ENCODE results near the gene ENOX1.

Gene ENOX1

DNA sequence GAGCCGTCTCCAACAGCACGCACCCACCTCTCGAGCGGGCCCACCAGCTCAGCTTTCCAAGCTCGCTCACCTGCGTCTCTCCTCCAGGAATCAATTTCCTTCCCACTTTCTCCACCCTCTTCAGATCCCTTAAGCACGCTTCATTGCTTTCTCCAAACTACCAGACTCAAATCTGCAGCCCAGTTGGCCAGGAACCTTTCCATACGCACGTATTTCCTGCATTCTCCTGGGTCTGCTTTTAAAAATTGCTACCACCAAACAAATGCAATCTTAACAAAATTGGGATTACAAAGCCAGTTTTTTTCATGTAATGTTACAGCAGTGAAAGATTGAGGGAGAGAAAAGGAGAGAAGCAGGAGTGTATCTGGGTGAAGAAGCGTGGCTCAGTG, 1.5 kb downstream of the ENOX1 start:
- no peak for FAIRE-seq

DNA sequence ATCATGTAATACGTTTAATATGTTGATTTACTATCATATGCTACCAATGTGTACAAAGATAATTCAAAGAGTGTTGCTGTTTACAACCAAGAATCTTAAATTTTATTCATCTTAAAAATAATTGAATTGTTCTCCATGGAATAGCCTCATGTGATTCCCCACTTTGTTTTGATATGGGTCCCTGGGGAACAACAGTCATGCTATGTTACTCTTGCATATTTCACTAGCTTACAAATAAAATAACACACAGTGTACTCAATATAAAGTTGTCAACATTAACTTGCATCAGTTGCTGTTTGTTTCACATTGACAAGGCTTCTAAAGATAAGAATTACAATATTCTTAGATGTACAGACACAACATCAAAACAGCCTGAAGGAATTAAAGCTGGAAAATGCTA, 2.3 kb downstream of the ENOX1 start:
- FAIRE-seq: no peak

DNA sequence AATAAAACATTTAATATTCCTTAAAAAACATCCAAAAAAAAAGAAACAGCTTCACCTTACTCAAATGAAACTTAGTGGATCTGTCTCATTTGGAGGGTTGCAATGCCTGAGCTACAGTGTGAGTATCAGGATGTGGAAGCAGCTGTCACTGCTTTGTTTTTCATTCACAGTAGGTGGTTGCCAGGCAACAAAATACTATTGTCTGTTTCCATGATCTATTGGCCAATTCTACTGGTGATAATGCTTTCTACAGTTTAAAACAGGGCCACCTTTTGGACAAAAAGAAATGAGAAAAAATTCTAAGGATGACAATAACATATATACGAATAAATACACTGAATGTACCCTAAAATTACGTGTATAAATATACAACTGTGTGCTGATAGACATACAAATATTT, 3.0 kb downstream of the ENOX1 start:
- no peak for FAIRE-seq

DNA sequence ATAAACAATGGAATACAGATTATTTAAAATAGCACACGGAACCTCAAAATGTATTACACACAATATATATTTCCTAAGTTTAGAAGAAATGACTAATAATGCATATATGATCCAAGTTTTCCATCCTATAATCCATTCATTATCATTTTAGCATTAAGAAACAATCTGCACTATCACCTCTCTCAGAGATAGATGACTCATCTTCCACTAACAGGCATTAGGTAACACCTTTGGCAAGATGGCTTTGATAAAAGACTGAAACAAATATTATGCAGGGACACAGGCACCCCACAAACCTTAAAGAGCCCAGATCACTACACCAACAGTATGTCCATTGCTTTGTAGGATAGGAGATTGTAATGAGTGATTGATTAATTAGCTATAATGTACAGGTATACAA, 4.1 kb downstream of the ENOX1 start:
- no peak for FAIRE-seq

DNA sequence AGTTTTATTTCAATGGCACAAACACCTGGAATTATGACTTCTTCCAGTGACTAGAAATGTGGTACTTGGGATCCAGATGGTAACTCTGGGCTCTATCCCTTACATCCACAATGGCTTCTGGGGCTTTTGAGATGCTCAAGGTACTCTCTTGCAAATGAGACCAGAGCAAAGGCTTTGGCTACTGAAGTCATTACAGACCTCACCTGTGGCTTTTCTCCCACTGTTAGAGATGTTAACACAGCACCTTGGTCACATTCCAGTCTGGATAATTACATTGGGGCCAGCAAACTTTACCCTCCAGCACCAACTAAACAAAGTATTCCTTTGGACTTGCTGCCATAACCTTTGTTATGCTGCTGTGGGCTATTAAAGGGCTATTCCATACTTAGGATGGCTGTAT, 6.1 kb downstream of the ENOX1 start:
- no peak for FAIRE-seq

DNA sequence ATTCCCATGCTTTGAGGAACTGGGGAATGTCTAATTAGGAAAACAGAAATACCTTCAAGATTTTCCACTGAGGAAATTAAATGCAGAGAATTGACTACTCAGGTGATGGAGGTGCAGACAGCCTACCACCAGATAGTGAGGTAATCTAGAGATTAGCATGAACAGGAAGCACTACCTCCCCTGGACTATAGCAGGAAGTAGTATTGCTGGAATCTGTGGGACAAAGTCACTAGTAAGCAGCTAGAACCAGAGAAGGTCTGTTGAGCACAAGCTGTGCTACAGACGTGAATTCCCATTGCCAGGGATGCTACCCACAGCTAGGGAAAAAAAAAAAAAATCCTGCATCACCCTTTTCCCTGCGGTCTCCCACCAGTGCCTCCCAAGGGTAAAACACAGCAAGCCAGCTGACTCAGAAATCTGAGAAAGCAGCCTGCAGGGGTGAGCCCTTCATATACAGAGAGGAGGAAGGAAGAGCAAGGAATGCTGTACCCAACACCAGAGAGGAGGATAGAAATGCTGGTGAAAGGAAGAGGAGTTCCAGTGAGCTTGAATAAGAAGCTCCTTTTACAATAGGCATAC, 10.2 kb downstream of the ENOX1 start:
- FAIRE-seq: no peak

DNA sequence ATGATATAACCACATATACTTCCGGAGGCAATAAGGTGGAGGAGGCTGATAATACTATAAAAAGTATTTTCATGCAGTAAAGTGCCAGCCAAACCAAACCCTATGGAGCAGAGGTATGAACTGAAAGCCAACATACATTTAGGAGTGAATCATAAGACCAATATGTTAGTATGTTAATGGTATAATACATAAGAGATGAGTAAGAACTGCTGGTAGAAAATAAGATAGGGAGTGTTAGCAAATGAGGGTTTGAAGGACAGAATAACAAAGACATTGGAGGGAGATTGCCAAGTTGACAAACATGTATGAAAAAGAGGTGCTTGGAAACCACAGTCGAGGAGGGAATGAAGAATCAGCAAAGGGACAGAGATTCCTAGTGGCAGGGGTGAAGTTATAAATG, 10.8 kb downstream of the ENOX1 start:
- no peak for FAIRE-seq

DNA sequence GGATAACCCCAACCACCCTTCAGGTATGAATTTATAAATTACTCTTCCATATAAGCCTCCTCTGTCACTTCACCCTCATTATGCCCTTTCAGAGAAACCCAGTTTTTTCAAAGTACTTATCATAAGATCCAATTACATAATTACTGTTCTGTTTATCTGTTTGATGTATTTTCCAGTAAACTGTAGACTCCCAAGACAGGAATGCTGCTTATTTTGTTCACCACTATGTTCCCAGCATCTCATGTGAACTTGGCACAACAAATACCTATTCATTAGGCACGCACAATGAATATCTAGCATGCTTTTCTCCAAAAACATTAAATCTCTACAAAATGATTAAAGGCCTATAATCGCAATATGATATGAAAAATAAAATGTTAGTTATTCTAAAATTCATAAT, 13.2 kb downstream of the ENOX1 start:
- no peak for FAIRE-seq

DNA sequence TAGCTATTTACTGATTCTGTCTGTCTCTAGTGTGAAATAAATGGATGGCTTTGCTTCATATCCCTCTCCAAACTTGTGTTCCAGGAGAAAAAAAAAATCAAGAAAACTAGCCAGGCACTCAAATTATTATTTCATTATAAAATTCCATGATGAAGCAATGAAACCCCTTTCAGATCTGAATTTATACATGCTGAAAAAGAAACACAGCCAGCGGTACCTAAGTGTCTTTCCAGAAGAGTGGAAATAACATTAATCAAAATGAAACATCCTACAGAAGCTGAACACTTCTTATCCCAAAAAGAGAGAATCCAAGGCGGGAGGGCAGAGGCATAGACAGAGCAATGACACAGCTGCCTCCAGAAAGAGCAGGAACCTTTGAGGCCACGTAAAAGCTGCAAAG, 15.9 kb downstream of the ENOX1 start:
- FAIRE-seq: no peak

DNA sequence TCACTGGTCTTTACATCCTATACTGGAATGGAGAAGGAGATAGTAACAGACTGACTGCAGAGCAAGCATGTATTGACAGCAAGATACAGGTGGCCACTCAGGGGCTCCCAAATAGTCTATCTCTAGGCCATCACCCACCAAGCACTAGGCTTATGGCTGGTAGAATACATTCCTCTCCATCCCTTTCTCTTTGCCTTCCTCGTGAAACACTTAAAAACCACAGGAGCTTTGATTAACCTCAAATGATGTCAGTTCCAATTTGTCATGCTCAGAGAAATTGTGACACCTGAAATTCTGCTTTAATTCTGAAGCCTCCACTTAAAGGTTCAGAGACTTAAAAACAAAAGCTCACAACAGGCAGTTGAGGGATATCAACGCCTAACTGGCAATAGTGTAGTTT, 17.2 kb downstream of the ENOX1 start:
- no peak for FAIRE-seq

DNA sequence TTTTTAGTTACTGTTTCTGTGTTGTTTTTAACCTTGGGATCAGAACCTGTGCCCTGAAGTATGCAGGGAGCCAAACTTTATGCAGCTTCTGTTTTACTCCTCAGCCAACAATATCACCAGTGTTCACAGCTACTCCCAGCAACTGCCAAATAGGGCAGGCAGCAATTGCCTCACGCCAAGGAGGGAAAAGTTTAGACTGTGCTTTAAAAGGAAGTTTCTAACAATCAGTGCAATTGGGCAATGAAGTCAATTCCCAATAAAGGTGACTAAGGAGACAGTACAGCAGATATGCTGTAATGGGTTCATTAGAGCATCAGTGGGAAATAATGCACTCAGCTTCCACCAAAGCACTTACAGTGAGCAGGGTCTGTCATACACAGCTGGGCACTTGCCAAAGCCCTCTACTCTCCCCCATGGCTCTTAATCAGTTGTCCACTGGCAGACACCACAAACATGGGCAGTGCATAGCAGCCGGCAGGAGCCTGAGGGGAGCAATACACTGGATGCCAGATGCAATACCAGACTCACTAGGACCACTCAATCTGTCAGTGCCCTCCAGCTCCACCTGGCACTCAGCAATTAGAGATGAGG, 19.3 kb downstream of the ENOX1 start:
- no peak for FAIRE-seq

DNA sequence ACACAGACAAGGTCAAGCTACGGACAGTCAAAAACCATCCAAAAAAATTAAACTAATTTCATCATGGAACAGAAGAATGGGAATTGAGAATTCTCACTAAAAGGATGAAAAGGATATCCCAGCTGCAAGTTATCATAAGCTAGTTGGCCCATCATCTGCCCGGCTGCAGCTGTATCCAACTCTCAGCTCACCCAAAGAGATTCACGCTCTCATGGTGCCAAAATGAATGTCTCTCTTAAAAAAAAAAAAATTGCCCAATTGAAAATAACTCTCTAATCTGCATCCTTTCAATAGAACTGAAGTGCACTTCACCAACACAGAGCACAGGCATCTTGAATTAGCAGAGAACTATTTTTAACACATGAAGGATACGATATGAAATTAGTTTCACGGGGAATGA, 20.0 kb downstream of the ENOX1 start:
- FAIRE-seq: no peak

DNA sequence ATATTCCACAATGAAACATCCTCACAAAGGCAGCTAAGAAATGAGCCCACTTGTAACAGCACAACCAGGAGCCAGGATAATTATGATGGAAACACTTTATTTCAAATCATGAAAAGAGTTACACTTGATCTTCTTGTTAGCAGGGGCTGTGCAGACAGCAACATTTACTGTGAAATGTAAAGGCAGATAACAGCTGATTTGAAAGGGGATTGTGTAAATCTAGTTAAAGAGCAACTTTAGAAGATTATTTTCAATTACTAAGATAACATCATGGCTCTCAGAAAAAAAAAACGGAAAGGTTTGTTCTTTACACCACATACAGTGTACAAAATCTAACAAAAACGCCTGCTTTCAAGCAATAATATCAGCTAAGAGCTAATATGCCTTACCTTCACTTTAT, 22.4 kb downstream of the ENOX1 start:
- no peak for FAIRE-seq

DNA sequence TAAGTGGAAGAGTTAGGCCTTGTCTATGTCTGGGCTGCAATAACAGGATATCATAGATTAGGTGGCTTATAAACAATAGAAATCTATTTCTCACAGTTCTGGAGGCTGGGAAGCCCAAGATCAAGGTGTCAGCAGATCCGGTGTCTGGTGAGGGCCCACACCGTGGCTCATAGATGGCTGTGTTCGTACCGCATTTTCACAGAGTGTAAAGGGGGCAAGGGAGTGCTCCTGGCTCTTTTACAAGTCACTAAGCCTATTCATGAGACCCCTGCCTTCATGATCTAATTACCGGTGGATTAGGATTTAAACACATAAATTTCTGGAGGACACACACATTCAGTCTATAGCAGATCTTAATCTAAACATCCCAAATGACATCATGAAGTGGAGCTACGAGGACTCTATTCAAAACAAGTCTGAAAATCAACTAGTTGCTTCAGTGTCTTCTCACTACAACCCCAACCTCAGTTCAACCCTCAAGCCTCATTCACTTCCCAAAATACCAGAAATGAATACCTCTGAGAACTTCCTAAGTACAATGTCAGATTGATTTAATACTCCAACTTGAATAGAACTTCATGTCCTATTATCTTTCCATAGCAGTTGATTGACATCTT, 23.5 kb downstream of the ENOX1 start:
- no peak for FAIRE-seq

DNA sequence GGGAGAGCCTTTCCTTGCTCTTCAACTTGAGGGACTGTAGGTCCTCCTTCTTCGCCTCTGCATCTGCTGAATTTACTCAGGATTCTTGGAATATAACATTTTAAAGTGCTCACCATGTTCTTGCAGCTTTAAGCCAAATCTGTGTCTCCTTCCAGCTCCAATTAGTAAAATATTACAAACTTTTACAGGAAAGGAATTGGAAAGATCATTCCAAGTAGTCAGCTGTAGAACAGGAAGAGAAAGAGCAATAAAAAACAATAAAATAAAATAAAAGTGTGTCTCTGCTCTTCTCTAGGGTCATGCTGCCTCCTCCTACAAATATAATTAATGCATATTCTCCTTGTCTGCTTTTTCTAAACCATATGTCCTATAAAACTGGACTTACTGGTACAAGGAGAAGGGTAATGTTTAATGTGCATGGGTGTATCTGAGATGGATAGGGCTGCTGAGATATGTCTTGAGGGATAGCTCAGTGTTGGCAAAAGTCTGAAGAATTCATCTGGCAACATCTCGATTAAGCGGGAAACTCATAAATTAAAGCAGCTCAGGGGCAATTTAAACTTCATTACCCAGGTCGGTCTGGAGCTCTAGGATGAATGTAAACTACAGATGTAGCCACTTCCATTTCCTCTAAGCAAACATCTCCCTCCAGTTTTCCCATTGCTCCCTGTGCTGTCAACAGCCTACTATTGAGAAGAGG, 25.0 kb downstream of the ENOX1 start:
- FAIRE-seq: no peak

DNA sequence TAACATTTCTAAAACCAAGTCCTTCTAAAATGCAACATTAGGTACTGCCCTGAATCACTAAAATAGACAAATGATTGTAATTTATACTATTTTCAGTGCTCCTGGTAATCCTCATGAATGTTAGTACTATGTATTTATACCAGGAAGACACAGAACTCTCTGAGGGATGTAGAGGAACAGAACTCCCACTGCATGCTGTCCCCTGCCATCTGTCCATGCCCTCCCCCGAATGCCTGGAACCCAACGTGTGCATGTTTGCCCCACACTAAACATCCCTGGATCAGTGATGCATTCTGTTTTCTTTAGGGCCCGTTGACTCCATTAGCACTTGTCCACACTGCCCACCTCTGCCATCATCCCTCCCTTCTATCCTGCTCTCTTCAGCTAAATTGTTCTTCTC, 26.5 kb downstream of the ENOX1 start:
- FAIRE-seq: no peak

DNA sequence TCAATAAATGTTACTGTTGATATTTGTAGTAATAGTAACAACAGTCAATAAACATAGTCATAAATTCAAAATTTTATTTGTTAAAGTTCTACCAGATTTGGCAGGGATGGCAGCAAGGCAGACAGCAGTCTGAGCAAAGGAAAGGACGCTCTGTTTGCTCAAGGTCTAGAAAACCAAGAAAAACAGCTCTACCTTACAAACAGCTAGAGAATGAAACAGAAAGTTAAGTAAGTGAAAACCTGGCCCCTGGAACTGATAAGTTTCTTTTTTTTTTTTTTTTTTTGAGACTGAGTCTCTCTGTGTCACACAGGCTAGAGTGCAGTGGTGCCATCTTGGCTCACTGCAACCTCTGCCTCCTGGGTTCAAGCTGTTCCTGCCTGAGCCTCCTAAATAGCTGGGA, 27.9 kb downstream of the ENOX1 start:
- no peak for FAIRE-seq

DNA sequence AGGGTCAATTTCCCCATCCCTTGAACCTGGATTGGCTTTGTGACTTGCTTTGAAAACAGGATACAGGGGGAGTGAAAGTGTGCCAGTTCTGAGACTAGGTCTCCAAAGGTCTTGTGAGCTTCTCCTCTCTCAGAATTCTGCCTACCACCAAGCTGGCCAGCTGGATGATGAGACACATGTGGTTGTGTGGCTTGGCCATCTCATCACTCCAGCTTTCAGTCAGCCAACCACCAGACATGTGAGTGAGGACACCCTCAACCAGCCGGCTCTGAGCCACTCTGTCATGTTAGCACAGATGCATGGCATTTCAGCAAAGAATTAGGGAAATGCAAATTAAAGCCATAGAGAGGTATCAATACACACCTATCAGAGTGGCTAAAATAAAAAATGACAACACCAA, 29.5 kb downstream of the ENOX1 start:
- FAIRE-seq: no peak

DNA sequence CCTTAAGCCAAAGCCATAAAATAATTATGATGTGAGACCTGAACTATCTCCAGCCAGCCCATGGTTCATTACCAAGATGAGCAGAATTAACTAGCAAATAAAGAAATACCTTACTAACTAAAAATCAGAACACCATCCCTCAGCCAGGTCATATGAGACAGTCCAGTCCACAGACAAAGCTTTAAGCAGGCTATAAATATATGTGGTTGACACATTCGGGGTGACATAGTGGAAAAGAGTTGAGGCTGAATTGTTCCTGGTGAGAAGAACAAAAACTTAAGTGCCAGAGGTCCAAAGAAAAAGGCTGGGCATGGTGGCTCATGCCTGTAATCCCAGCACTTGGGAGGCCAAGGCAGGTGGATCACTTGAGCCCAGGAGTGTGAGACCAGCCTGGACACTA, 30.9 kb downstream of the ENOX1 start:
- no peak for FAIRE-seq

DNA sequence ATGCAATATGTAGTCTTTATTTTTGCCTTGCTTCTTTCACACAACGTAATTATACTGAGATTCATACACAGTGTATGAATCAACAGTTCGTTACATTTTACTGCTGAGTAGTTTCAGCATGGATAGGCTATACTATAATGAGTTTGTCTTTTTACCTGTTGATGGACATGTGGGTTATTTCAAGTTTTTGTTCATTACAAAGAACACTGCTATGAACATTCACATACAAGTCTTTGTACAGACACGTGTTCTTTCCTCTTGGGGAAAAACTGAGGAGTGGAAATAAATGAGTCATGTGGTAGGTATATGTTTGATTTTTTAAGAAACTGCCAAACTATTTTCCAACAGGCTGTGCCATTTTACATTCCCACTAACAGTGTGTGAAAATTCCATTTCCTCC, 35.1 kb downstream of the ENOX1 start:
- no peak for FAIRE-seq

DNA sequence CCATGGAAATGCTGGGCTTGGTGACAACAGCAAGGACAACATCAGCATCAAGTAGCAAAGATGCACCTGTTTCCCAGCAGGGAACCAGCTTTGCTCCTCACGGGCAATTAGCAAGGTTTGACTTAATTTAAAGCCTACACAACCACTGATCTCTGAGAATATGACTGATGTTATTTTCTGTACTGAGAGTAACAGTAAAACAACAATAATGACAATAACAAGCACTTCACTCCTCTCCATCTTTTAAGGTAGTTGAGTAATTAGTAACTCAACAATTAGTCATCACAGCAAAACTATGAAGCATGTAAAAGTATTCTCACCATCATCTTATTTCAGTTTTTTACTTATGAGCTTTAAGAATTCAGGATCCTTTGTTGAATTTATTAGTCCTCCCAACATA, 37.3 kb downstream of the ENOX1 start:
- FAIRE-seq: no peak

DNA sequence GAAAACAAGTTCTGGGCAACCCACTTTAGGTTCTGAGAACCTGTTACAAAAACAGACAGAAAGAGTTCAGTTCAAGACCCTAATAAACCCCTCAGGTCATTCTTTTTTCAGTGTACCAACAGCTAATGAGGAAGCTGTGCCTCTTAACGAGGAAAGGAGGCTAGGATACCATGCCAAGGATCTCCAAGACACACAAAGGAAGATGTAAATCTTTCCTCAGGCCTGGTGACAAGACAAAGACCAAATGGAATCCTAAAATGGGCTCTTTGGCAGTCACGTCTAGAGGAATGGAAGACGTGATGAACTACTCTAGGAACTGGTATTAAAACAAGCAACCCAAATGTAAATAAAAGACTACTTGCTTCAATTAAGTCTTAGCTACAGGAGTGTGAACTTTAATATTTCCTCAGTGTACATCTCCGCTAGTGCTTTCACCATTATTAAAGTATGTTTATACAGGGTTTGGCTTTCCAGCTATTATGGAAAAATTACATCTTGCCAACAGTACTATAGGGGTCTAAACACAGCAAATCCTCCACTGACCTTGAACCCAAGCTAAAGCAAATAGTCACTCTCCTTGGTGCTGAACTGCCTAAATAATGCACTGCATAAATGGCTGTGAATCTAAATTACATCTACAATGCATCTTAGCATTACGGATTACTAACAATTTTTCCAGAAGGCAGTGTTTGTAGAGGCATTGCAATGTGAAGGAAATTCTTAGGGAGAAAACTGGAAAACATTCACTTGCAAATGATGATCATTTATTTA, 42.3 kb downstream of the ENOX1 start:
- FAIRE-seq: no peak

DNA sequence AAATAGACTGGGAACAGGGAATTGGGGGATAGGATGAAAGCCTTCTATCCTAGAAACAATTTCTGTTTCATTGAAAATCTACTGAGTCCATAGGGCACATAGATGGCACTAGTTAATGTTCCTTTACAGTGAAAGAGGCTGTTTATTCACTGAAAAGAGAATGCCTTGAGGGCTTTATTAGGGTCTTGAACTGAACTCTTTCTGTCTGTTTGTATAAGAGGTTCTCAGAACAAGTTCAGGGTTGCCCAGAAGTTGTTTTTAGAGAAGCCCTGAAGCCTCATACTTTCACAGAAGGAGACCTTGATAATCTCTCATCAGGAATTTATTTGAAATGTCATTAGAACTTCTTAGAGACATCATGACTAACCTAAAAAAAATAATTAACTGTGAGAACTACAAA, 43.9 kb downstream of the ENOX1 start:
- no peak for FAIRE-seq

Data from G401.6 (cell line).